Neural progenitor cell (in vitro differentiated cells): ENCODE measurements around the gene NCK2.

ENCODE experiments used
- EZH2 ChIP-seq: fragments of 200-600 bp; sonication (generic); IDR thresholded peaks from 2 replicates; pipeline ENCODE4 v1.6.1; 2017; ENCODE audit warnings: antibody characterized with exemption, mild to moderate bottlenecking, moderate library complexity
- TF ChIP-seq, protein P1 (sequence below): fragments of 200-600 bp; sonication (generic); IDR thresholded peaks from 2 replicates; pipeline ENCODE4 v1.5.1; 2017; ENCODE audit warnings: antibody characterized with exemption, mild to moderate bottlenecking

- TF ChIP-seq, protein P1, sequence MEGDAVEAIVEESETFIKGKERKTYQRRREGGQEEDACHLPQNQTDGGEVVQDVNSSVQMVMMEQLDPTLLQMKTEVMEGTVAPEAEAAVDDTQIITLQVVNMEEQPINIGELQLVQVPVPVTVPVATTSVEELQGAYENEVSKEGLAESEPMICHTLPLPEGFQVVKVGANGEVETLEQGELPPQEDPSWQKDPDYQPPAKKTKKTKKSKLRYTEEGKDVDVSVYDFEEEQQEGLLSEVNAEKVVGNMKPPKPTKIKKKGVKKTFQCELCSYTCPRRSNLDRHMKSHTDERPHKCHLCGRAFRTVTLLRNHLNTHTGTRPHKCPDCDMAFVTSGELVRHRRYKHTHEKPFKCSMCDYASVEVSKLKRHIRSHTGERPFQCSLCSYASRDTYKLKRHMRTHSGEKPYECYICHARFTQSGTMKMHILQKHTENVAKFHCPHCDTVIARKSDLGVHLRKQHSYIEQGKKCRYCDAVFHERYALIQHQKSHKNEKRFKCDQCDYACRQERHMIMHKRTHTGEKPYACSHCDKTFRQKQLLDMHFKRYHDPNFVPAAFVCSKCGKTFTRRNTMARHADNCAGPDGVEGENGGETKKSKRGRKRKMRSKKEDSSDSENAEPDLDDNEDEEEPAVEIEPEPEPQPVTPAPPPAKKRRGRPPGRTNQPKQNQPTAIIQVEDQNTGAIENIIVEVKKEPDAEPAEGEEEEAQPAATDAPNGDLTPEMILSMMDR, result no peak
- no peak for TF ChIP-seq EZH2
Observed at GRCh38 chr2:105903051-105903674, 158.5 kb downstream of the NCK2 start.
